NB4 (cell line): ENCODE measurements around the gene PRKAA2.

Source experiments
- DNase-seq: peaks from one replicate; pipeline ENCODE4 v3.0.0; 2010; ENCODE audit warnings: low read depth
- H3K4me3 ChIP-seq: one replicate; pipeline ENCODE4 v1.5.1; 2011; ENCODE audit warnings: mild to moderate bottlenecking, low read depth, low read length, moderate library complexity
- MYC ChIP-seq: IDR thresholded peaks from 2 replicates; pipeline ENCODE4 v1.6.1; 2011; ENCODE audit warnings: low read depth, low read length
- POLR2A ChIP-seq: IDR thresholded peaks from 2 replicates; pipeline ENCODE4 v1.6.1; 2011; ENCODE audit warnings: mild to moderate bottlenecking; ENCODE audit not compliant: insufficient read length; ENCODE audit errors: extremely low read depth
- TF ChIP-seq, protein P1 (sequence below): IDR thresholded peaks from one replicate; pipeline ENCODE4 v1.5.1; 2012; ENCODE audit warnings: low read depth, low read length
- TF ChIP-seq, protein P2 (sequence below): IDR thresholded peaks from 2 replicates; pipeline ENCODE4 v1.6.1; 2011; ENCODE audit warnings: low read depth, low read length

PRKAA2 gene

DNA sequence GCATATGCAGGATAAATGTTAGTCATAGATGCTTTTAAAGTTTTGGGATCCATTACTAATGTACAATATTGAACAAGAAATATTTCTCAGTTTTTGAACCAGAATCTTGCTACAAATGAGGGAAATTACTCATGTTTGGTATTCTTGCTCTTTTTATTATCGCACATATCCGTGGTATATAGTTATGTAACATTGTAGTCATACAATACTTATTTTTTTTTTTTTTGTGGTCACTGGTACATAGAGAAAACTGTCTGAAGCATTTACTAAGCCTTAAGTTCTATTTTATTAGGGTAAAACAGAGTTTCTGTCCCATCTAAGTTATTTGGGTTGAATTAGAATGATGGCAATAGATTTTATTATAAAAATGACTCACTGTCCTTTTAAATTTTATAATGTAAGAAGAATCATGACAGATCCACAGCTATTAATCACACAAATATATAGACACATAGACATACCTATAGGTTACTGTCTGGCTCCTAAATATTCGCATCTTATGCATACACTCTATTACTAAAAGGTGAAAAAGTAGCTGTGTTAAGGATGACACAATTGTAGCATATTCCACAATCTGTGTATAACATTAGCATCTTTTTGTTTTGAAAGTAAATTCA lies 18.0 kb upstream of the PRKAA2 start:
- no peak for DNase-seq
- TF ChIP-seq, protein P1, sequence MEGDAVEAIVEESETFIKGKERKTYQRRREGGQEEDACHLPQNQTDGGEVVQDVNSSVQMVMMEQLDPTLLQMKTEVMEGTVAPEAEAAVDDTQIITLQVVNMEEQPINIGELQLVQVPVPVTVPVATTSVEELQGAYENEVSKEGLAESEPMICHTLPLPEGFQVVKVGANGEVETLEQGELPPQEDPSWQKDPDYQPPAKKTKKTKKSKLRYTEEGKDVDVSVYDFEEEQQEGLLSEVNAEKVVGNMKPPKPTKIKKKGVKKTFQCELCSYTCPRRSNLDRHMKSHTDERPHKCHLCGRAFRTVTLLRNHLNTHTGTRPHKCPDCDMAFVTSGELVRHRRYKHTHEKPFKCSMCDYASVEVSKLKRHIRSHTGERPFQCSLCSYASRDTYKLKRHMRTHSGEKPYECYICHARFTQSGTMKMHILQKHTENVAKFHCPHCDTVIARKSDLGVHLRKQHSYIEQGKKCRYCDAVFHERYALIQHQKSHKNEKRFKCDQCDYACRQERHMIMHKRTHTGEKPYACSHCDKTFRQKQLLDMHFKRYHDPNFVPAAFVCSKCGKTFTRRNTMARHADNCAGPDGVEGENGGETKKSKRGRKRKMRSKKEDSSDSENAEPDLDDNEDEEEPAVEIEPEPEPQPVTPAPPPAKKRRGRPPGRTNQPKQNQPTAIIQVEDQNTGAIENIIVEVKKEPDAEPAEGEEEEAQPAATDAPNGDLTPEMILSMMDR: no peak
- TF ChIP-seq POLR2A (no peak), MYC (no peak)
- TF ChIP-seq, protein P2, sequence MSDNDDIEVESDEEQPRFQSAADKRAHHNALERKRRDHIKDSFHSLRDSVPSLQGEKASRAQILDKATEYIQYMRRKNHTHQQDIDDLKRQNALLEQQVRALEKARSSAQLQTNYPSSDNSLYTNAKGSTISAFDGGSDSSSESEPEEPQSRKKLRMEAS: no peak
- H3K4me3 ChIP-seq: no peak overlapping the region

DNA sequence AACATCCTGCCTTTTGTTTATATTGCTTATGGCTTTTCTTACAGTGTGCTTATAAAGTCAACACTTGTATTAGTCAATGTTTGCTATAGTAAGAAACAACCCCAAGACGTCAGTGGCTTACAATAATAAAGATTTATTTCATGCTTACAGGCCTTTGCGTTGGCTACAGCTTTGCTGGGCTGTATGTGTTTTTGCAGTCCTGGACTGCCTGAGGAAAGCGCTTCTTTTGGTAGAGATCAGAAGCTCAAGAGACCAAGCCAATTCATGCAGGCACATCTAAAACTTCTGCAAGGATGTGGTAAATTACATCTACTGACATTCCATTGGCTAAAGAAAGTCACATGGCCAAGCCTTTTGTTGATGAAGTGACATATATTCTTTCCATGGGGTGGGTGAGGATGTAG lies 17.5 kb upstream of the PRKAA2 start:
- no peak for DNase-seq
- TF ChIP-seq MYC: no peak
- TF ChIP-seq, protein P1: no peak
- TF ChIP-seq, protein P2: no peak
- TF ChIP-seq POLR2A: no peak
- no peak overlapping the region for H3K4me3 ChIP-seq

DNA sequence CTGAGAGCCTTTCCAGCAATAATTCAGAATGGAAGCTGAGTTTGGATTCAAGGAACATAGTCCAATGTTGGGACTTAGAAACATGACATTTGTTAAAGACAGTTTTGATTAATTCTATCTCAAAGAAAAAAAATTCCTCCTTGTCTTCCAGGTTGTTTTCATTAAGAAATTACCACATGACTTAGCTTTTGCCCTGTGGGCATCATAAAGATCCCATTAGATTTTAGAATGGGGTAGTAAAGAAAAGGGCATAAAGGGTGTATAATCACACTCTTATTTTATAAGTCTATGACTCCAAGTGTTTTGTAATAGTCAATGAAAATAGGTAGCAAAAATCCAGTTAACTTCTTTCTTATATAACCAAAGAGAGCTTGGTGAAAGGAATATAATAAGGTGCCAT lies 14.3 kb upstream of the PRKAA2 start:
- no peak for TF ChIP-seq POLR2A
- no peak for TF ChIP-seq MYC
- TF ChIP-seq, protein P2: no peak
- TF ChIP-seq, protein P1: no peak
- H3K4me3 ChIP-seq: no peak overlapping the region

DNA sequence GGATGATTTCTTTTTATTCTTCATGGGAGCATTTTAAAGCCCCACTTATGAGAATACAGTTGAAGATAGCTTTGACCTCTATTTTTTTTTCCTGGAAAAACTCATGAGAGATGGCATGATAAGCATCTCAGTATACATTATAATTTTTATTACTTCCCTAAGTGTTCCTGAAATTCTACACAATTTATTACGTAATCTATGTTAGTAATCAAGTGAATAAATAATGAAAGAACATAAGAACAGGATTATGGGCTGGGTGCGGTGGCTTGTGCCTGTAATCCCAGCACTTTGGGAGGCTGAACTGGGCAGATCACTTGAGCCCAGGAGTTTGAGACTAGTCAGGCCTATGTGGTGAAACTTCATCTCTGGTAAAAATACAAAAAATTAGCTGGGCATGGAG lies 13.2 kb upstream of the PRKAA2 start:
- H3K4me3 ChIP-seq: no peak overlapping the region
- TF ChIP-seq, protein P1: no peak
- no peak for TF ChIP-seq POLR2A
- TF ChIP-seq MYC: no peak
- DNase-seq: no peak

More for the DNA sequence above, 14.3 kb upstream of the PRKAA2 start:
- DNase-seq: no peak

DNA sequence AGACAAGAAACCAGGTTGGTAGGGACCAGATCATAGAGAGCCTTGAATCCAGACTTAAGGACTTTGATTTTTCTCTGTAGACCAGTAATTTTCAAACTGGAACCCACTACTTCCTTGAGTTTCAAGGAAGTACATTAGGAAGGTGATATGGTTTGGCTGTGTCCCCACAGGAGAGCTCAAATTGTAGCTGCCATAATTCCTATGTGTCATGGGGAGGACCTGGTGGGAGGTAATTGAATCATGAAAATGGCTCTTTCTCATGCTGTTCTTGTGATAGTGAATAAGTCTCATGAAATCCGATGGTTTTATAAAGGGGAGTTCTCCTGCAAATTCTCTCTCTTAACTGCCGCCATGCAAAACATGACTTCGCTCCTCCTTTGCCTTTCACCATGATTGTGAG lies 10.1 kb upstream of the PRKAA2 start:
- DNase-seq: no peak
- H3K4me3 ChIP-seq: no peak overlapping the region

More for the DNA sequence above, 10.1 kb upstream of the PRKAA2 start:
- TF ChIP-seq, protein P1: no peak
- TF ChIP-seq MYC (no peak), POLR2A (no peak)
- TF ChIP-seq, protein P2: no peak
